Thyroid gland (tissue), 4 donors: ENCODE measurements around the gene LTBR.

Experiments used
- POLR2A ChIP-seq, 2 donors: fragments of 450-650 bp; IDR thresholded peaks; one replicate each; pipeline ENCODE4 v1.6.1; 2017; ENCODE audit warnings: antibody characterized with exemption in 2 of 2, mild to moderate bottlenecking in 2 of 2, moderate library complexity in 1 of 2
- TF ChIP-seq, protein P1 (sequence below), 6 experiments: fragments of 200-600 bp in 3 of 6; fragments of 450-650 bp in 3 of 6; sonication (generic) in 3 of 6; IDR thresholded peaks; one replicate each; pipeline ENCODE4 v1.5.1; 2016 to 2019; ENCODE audit warnings: antibody characterized with exemption in 6 of 6, mild to moderate bottlenecking in 2 of 6, inconsistent platforms in 1 of 6, moderate library complexity in 1 of 6

DNA sequence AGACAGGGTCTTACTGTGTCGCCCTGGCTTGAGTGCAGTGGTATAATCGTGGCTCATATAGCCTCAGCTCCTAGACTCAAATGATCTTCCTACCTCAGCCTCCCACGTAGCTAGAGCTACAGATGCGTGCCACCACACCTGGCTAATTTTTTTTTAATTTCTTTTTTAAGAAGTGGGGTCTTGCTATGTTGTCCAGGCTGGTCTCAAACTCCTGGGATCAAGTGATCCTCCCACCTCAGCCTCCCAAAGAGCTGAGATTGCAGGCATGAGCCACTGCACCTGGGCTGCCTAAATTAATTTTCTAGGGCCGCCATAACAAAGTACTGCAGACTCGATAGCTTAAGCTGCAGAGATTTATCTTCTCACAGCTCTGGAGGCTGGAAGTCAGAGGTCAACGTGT is 9.1 kb downstream of the LTBR start:
- TF ChIP-seq, protein P1, sequence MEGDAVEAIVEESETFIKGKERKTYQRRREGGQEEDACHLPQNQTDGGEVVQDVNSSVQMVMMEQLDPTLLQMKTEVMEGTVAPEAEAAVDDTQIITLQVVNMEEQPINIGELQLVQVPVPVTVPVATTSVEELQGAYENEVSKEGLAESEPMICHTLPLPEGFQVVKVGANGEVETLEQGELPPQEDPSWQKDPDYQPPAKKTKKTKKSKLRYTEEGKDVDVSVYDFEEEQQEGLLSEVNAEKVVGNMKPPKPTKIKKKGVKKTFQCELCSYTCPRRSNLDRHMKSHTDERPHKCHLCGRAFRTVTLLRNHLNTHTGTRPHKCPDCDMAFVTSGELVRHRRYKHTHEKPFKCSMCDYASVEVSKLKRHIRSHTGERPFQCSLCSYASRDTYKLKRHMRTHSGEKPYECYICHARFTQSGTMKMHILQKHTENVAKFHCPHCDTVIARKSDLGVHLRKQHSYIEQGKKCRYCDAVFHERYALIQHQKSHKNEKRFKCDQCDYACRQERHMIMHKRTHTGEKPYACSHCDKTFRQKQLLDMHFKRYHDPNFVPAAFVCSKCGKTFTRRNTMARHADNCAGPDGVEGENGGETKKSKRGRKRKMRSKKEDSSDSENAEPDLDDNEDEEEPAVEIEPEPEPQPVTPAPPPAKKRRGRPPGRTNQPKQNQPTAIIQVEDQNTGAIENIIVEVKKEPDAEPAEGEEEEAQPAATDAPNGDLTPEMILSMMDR (IDR thresholded peaks at IDR 0.05): no peak
- no peak for TF ChIP-seq POLR2A (IDR thresholded peaks at IDR 0.05)
